ENCODE data around the gene KRTAP1-5. TPM values are rescaled to one million over a fixed set of nuclear protein-coding genes. Genes with fewer than 3 reads are reported as not detected.
"Not testable (repeated sequence)": the region's sequence is repeated elsewhere in the genome, so short reads cannot be mapped to it uniquely, and the experiment has no call there.

Gene KRTAP1-5
- total RNA-seq, 4 donors from 2014 or later, result not detected

DNA sequence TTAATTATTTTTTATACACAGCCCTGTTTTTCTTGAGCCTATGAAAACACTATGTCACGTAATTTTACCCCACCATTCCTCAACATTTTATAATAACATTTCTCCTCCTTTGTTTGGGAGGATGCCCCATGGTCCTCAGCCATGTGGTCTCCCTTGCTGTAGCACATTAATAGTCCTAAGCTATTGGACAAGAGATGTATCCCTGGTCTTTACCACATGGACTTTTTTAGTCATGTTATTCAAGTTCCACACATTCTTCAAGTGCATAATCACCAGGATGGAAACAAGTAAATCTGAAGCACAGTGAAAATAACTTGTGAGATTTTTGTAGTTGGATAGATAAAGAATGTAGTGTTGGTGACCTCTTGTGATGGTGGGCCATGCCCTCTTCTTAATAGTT lies 35.0 kb upstream of the KRTAP1-5 start:
- intact Hi-C loops (cut with DNase I), result no loop called here
- DNase-seq, result no peak
- no peak overlapping the region for H3K4me3 ChIP-seq (replicated peaks in 1 of 3)
- WGBS, 2 donors, result 66 to 67% methylated on average over 1 of the region's 1 CpG
- H3K9me3 ChIP-seq, result no peaks in the 10 kb centered on the region
- TF ChIP-seq POLR2A (IDR thresholded peaks at IDR 0.05), result no peak
- TF ChIP-seq, protein P1, sequence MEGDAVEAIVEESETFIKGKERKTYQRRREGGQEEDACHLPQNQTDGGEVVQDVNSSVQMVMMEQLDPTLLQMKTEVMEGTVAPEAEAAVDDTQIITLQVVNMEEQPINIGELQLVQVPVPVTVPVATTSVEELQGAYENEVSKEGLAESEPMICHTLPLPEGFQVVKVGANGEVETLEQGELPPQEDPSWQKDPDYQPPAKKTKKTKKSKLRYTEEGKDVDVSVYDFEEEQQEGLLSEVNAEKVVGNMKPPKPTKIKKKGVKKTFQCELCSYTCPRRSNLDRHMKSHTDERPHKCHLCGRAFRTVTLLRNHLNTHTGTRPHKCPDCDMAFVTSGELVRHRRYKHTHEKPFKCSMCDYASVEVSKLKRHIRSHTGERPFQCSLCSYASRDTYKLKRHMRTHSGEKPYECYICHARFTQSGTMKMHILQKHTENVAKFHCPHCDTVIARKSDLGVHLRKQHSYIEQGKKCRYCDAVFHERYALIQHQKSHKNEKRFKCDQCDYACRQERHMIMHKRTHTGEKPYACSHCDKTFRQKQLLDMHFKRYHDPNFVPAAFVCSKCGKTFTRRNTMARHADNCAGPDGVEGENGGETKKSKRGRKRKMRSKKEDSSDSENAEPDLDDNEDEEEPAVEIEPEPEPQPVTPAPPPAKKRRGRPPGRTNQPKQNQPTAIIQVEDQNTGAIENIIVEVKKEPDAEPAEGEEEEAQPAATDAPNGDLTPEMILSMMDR (IDR thresholded peaks at IDR 0.05), result no peak
- H3K4me1 ChIP-seq, result no peaks in the 10 kb centered on the region
- no peaks in the 10 kb centered on the region for H3K36me3 ChIP-seq
- no peak overlapping the region for H3K27ac ChIP-seq
- no peaks in the 10 kb centered on the region for H3K27me3 ChIP-seq

DNA sequence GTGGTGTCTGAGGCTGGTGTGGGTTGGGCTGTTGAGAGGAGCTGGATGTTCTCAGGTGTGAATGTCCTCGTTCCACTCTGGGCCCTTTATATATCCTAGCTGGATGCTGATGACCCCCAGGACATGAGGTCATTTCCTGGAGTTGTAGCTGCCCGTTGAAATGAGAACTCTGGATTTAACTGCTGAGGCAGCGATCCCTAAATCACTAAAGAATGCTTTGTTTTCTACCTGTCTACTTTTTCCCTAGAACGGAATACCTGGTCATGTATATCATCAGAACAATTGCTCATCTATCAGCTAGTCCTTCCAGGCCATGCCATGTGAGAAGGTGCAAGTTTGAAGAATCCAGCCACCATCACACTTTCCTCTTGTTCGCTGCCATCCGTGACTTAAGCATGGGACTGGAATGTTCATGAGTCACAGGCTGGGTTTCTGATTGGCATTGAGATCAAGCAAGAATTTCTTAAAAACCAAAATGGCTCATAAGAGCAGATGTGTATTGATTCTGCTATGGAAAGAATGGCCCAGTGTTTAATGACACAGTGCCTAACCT lies 33.1 kb upstream of the KRTAP1-5 start, which contains the start of gene KRTAP2-3:
Gene KRTAP2-3, minus strand, starts transcription at position 63 of the 553 bp plus-strand sequence. CDS start 64 bp downstream, outside the sequence.
- H3K27me3 ChIP-seq, result no peaks in the 10 kb centered on the region
- no peak within 1 kb of the TSS for H3K27ac ChIP-seq
- 71 to 78% methylated on average over 6 of the region's 6 CpGs for whole genome bisulfite sequencing, 2 donors
- no peaks in the 10 kb centered on the region for H3K9me3 ChIP-seq
- intact Hi-C loops (cut with DNase I), result no loop called here
- no peaks in the 10 kb centered on the region for H3K4me1 ChIP-seq
- H3K36me3 ChIP-seq, result no peaks in the 10 kb centered on the region
- TF ChIP-seq POLR2A (IDR thresholded peaks at IDR 0.05), result no peak
- TF ChIP-seq, protein P1 (IDR thresholded peaks at IDR 0.05), result no peak
- DNase-seq, result no peak
- no peak within 1 kb of the TSS for H3K4me3 ChIP-seq (replicated peaks in 1 of 3)

DNA sequence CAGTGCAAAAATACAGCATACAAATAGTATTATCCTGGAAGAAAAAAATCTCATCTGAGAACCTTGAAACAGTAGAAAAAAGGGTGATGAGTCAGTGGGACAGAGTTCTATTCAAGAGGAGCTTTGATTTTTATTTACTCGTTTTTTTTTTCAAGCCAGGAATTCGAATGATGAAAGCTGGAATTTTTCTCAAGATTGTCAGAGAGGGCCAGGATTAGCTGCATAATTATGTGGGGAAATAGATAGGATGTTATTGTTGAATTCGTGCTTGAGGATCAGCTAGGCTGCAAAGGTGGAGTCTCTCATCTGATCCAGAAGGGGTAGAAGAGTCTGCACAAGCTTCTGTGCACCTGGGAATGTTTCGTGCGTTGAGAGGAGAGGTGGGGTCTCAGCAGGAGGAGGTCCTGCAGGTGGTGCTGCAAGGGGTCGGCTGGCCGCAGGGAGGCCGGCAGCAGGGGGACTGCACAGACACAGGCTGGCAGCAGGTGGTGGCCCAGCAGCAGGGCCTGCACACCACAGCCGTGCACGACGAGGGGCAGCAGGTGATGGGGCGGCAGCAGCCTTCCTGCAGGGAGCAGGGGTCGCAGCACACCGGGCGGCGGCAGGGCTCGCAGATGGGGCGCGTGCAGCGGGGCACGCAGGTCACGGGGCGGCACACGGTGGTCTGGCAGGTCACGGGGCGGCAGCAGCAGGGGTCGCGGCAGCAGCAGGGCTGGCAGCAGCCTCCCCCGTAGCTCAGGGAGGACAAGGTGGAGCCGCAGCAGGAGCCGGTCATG lies 32.5 kb upstream of the KRTAP1-5 start:
- H3K4me1 ChIP-seq; intact Hi-C loops (cut with DNase I); DNase-seq; H3K36me3 ChIP-seq; H3K27me3 ChIP-seq; H3K27ac ChIP-seq; H3K4me3 ChIP-seq (replicated peaks in 1 of 3); H3K9me3 ChIP-seq: not testable (repeated sequence)
- WGBS, 2 donors, result 22 to 26% methylated on average over 6 to 10 of the region's 31 CpGs

- Histone ChIP-seq H3K9me3 (no peaks in the 10 kb centered on the region), H3K27ac (no peak overlapping the region), H3K4me1 (no peaks in the 10 kb centered on the region), H3K36me3 (no peaks in the 10 kb centered on the region), H3K4me3 (replicated peaks in 1 of 3) (no peak overlapping the region), H3K27me3 (no peaks in the 10 kb centered on the region)
- TF ChIP-seq POLR2A (IDR thresholded peaks at IDR 0.05), result no peak
- TF ChIP-seq, protein P1 (IDR thresholded peaks at IDR 0.05), result no peak
- no peak for DNase-seq
- WGBS, 2 donors, result 91 to 95% methylated on average over 5 of the region's 5 CpGs
- intact Hi-C loops (cut with DNase I), result no loop called here
These were observed 31.7 kb upstream of the KRTAP1-5 start for GRCh38 chr17:41058741-41059140.

DNA sequence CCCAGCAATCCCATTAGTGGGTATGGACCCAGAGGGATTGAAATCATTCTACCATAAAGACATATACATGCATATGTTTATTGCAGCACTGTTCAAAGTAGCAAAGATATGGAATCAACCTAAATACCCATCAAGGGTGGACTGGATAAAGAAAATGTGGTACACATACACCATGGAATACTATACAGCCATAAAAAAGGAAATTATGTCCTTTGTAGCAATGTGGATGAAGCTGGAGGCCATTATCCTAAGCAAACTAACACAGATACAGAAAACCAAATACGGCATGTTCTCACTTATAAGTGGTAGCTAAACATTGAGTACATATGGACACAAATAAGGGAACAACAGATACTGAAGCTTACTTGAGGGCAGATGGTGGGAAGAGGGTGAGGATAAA lies 30.5 kb upstream of the KRTAP1-5 start:
- DNase-seq, result no peak
- no peak overlapping the region for H3K4me3 ChIP-seq (replicated peaks in 1 of 3)
- no peaks in the 10 kb centered on the region for H3K36me3 ChIP-seq
- no peak overlapping the region for H3K27ac ChIP-seq
- WGBS, 2 donors, result 90 to 92% methylated on average over 1 of the region's 1 CpG
- TF ChIP-seq, protein P1 (IDR thresholded peaks at IDR 0.05), result no peak
- TF ChIP-seq POLR2A (IDR thresholded peaks at IDR 0.05), result no peak
- H3K4me1 ChIP-seq, result no peaks in the 10 kb centered on the region
- H3K9me3 ChIP-seq, result no peaks in the 10 kb centered on the region
- intact Hi-C loops (cut with DNase I), result no loop called here
- H3K27me3 ChIP-seq, result no peaks in the 10 kb centered on the region

DNA sequence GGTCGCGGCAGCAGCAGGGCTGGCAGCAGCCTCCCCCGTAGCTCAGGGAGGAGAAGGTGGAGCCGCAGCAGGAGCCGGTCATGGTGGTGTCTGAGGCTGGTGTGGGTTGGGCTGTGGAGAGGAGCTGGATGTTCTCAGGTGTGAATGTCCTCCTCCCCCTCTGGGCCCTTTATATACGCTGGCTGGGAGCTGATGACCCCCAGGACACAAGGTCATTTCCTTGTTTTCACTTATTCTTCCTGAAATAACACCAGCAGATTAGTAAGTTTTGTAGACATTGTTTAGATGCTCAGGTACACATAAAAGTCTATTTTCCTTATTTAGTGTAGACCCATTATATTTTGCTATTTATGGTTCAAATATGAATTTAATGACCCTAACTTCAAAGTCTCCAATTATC lies 28.1 kb upstream of the KRTAP1-5 start, which contains the start of gene KRTAP2-2:
Gene KRTAP2-2, minus strand, starts transcription at position 101 of the 400 bp plus-strand sequence. Its CDS starts 19 bp downstream, at position 82.
- H3K27ac ChIP-seq; DNase-seq; H3K9me3 ChIP-seq; H3K36me3 ChIP-seq; H3K27me3 ChIP-seq; H3K4me1 ChIP-seq; intact Hi-C loops (cut with DNase I); H3K4me3 ChIP-seq (replicated peaks in 1 of 3): not testable (repeated sequence)
- 39 to 50% methylated on average over 1 of the region's 6 CpGs for WGBS, 2 donors

GRCh38 chr17:41054556-41054955 lies 27.5 kb upstream of the KRTAP1-5 start:
- H3K36me3 ChIP-seq; DNase-seq; H3K4me1 ChIP-seq; H3K27me3 ChIP-seq; H3K27ac ChIP-seq; H3K9me3 ChIP-seq; intact Hi-C loops (cut with DNase I); H3K4me3 ChIP-seq (replicated peaks in 1 of 3): not testable (repeated sequence)
- 64 to 79% methylated on average over 5 to 6 of the region's 9 CpGs for WGBS, 2 donors
